K562 (cell line): ENCODE data around the gene EIF4G2. TPM values are rescaled to one million over a fixed set of nuclear protein-coding genes. Genes with fewer than 3 reads are reported as not detected.

ENCODE experiments used
- ARID2 ChIP-seq: fragments of 450-650 bp; IDR thresholded peaks from 2 replicates; pipeline ENCODE4 v1.6.1; 2017; ENCODE audit warnings: antibody characterized with exemption, mild to moderate bottlenecking
- CEBPG ChIP-seq, 3 experiments: fragments of 200-800 bp in 1 of 3; sonication (Bioruptor generic) in 1 of 3; sonication (generic) in 1 of 3; formaldehyde crosslinking in 1 of 3; IDR thresholded peaks in 2 of 3; conservative IDR thresholded peaks in 1 of 3; 2 replicates each; pipeline versions ENCODE4 v1.6.1 to v1.8.0; 2016 to 2022; ENCODE audit warnings: missing compliant biosample characterization in 2 of 3, missing genetic modification characterization in 2 of 3, mild to moderate bottlenecking in 1 of 3, missing genetic modification reagents in 1 of 3
- DNMT1 ChIP-seq: fragments of 450-650 bp; IDR thresholded peaks from 2 replicates; pipeline ENCODE4 v1.6.1; 2016; ENCODE audit warnings: antibody characterized with exemption, mild to moderate bottlenecking
- GTF2E2 ChIP-seq: fragments of 200-800 bp; sonication (Bioruptor generic); IDR thresholded peaks from 2 replicates; pipeline ENCODE4 v1.6.1; 2016; ENCODE audit warnings: missing genetic modification characterization, missing compliant biosample characterization
- HMGXB4 ChIP-seq: sonication (generic); formaldehyde crosslinking; IDR thresholded peaks from 2 replicates; pipeline ENCODE4 v1.8.1; 2023; ENCODE audit warnings: mild to moderate bottlenecking, missing genetic modification reagents
- ILK ChIP-seq: fragments of 450-650 bp; IDR thresholded peaks from 2 replicates; pipeline ENCODE4 v1.6.1; 2016; ENCODE audit warnings: missing genetic modification characterization, low read depth, mild to moderate bottlenecking, missing compliant biosample characterization, moderate library complexity, borderline replicate concordance
- KHSRP ChIP-seq: fragments of 450-650 bp; IDR thresholded peaks from 2 replicates; pipeline ENCODE4 v1.6.1; 2017
- OTX1 ChIP-seq: fragments of 450-650 bp; formaldehyde crosslinking; IDR thresholded peaks from 2 replicates; pipeline ENCODE4 v1.4.0; 2022; ENCODE audit warnings: mild to moderate bottlenecking
- PHF20 ChIP-seq: fragments of 450-650 bp; IDR thresholded peaks from 2 replicates; pipeline ENCODE4 v1.6.1; 2018; ENCODE audit not compliant: partially characterized antibody
- WHSC1 ChIP-seq: IDR thresholded peaks from one replicate; pipeline ENCODE4 v1.6.1; 2012; ENCODE audit warnings: low read length, control low read depth, inconsistent platforms
- ZMIZ1 ChIP-seq, 2 experiments: fragments of 150-350 bp in 1 of 2; IDR thresholded peaks; 2 replicates each; pipeline ENCODE4 v1.6.1; 2012 to 2016; ENCODE audit warnings: low read depth in 2 of 2, low read length in 2 of 2, mild to moderate bottlenecking in 1 of 2, moderate library complexity in 1 of 2
- ZNF431 ChIP-seq: sonication (generic); formaldehyde crosslinking; IDR thresholded peaks from 2 replicates; pipeline ENCODE4 v1.8.0; 2022; ENCODE audit warnings: mild to moderate bottlenecking, missing genetic modification reagents
- ZNF584 ChIP-seq: fragments of 200-800 bp; sonication (Bioruptor generic); IDR thresholded peaks from 2 replicates; pipeline ENCODE4 v1.6.1; 2016; ENCODE audit warnings: low read depth, mild to moderate bottlenecking, missing genetic modification characterization, missing compliant biosample characterization
- ZNF644 ChIP-seq: fragments of 200-800 bp; sonication (Bioruptor generic); IDR thresholded peaks from 2 replicates; pipeline ENCODE4 v1.6.1; 2016; ENCODE audit warnings: low read depth, missing genetic modification characterization, missing compliant biosample characterization
- polyA plus RNA-seq, 8 experiments: library from polyadenylated mRNA; depleted of rRNA in 4 of 8; stranded (reverse) in 5 of 8; unstranded in 3 of 8; fragments of >200 nt; fragmentation: Nextera tagmentation in 2 of 8; fragmentation: Illumina TruSeq in 1 of 8; extraction: Ambion mirVana in 2 of 8; extraction: Trizol in 1 of 8; gene quantifications; 2 replicates each; pipeline versions ENCODE4 v1.2.1 to v1.2.3, GENCODE V29; 2011 to 2014; ENCODE audit warnings: inconsistent platforms in 1 of 8, missing spikeins in 1 of 8
- total RNA-seq, 7 experiments: library from RNA; depleted of rRNA in 6 of 7; stranded (reverse); fragments of >200 nt in 6 of 7; fragmentation: Illumina TruSeq in 2 of 7; extraction: Trizol in 2 of 7; gene quantifications; 2 replicates each; pipeline versions ENCODE4 v1.2.1 to v1.2.3, GENCODE V29; 2011 to 2021; ENCODE audit warnings: low replicate concordance in 1 of 7
- TF ChIP-seq, protein P1 (sequence below), 2 experiments: fragments of 450-650 bp; IDR thresholded peaks; 2 replicates each; pipeline ENCODE4 v1.6.1; 2016
- TF ChIP-seq, protein P2 (sequence below): fragments of 250-450 bp; sonication (Bioruptor Pico); IDR thresholded peaks from 2 replicates; pipeline ENCODE4 v1.8.0; 2021; ENCODE audit warnings: borderline replicate concordance, mild to moderate bottlenecking, moderate library complexity; ENCODE audit not compliant: poor library complexity, severe bottlenecking
- TF ChIP-seq, protein P3 (sequence below): fragments of 250-450 bp; sonication (Bioruptor Pico); IDR thresholded peaks from 2 replicates; pipeline ENCODE4 v1.4.0; 2020; ENCODE audit warnings: mild to moderate bottlenecking

EIF4G2 gene
- total and polyA plus RNA-seq, 9 of the 15 experiments (the other 6 are each of a cell fraction or from before 2014, with no cell fraction given) = 206 to 790 (median 646) TPM

DNA sequence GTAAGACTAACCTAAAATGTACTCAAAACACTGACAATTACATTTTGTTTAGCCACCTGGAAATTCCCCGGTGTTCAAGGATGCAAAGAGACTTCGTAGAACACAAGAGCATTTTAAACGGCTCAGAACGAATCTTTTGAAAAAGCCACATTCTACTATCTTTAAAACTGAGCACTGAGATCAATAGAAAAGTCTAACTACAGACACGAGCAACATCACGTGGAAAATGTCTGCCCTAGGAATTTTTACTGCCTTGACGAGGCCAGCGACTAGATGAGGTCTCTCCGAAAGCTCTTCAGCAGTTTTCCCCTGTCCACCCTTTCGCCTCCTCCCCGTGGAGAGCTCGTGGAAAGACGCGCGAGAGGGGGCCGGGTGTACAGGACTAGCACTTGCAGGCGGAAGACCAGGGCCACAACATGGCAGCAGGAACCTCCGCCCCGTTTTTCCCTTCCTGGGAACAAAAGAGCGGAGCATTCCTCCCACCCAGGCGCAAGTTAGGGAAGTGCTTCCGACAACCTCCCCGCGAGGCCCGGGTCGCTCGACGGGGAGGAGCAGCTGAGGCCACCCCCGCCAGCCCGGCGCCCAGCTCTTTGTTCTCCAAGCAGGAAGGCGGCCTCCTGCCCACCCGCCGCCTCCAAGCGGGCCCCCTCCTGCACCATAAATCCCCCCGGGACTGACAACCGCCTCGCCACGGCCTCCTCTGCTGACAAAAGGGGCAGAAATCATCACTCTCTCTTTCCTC, 1.1 kb downstream of the EIF4G2 start (continued):
- TF ChIP-seq, protein P1, sequence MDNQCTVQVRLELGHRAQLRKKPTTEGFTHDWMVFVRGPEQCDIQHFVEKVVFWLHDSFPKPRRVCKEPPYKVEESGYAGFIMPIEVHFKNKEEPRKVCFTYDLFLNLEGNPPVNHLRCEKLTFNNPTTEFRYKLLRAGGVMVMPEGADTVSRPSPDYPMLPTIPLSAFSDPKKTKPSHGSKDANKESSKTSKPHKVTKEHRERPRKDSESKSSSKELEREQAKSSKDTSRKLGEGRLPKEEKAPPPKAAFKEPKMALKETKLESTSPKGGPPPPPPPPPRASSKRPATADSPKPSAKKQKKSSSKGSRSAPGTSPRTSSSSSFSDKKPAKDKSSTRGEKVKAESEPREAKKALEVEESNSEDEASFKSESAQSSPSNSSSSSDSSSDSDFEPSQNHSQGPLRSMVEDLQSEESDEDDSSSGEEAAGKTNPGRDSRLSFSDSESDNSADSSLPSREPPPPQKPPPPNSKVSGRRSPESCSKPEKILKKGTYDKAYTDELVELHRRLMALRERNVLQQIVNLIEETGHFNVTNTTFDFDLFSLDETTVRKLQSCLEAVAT (IDR thresholded peaks at IDR 0.05) = 0 out of 4 replicates have a peak, but pooled peaks have one; percentile 14 to 29
- TF ChIP-seq HMGXB4 (CRISPR knock-in tag) (no peak), PHF20 (no peak), KHSRP (no peak), ARID2 (no peak), DNMT1 (no peak), OTX1 (CRISPR knock-in tag) (0 out of 2 replicates have a peak, but pooled peaks have one; percentile 59), ZMIZ1 (IDR thresholded peaks at IDR 0.05; ENCODE audit: low read depth in 2 of 2, low read length in 2 of 2) (no peak), ZNF431 (CRISPR knock-in tag) (0 out of 2 replicates have a peak, but pooled peaks have one; percentile 50), GTF2E2 (tag) (no peak), ILK (tag) (no peak), CEBPG (CRISPR knock-in tag; IDR thresholded peaks at IDR 0.05) (no peak), CEBPG (tag; conservative IDR thresholded peaks at IDR 0.05 in 1 of 2, IDR thresholded peaks at IDR 0.05 in 1 of 2) (no peak), ZNF584 (CRISPR knock-in tag) (no peak), ZNF644 (tag) (no peak), WHSC1 (no peak)
- TF ChIP-seq, protein P2, sequence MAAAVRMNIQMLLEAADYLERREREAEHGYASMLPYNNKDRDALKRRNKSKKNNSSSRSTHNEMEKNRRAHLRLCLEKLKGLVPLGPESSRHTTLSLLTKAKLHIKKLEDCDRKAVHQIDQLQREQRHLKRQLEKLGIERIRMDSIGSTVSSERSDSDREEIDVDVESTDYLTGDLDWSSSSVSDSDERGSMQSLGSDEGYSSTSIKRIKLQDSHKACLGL (CRISPR knock-in tag) = no peak
- TF ChIP-seq, protein P3, sequence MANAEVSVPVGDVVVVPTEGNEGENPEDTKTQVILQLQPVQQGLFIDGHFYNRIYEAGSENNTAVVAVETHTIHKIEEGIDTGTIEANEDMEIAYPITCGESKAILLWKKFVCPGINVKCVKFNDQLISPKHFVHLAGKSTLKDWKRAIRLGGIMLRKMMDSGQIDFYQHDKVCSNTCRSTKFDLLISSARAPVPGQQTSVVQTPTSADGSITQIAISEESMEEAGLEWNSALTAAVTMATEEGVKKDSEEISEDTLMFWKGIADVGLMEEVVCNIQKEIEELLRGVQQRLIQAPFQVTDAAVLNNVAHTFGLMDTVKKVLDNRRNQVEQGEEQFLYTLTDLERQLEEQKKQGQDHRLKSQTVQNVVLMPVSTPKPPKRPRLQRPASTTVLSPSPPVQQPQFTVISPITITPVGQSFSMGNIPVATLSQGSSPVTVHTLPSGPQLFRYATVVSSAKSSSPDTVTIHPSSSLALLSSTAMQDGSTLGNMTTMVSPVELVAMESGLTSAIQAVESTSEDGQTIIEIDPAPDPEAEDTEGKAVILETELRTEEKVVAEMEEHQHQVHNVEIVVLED (CRISPR knock-in tag) = 0 out of 2 replicates have a peak, but pooled peaks have one; percentile 11
